Measurements from ENCODE around the gene PDE4DIP.
"Not testable (repeated sequence)": the region's sequence is repeated elsewhere in the genome, so short reads cannot be mapped to it uniquely, and the experiment has no call there.

PDE4DIP gene

GRCh38 chr1:148969126-148969525 is 124.9 kb downstream of the PDE4DIP start:
- not testable (repeated sequence) for DNase-seq (ENCODE audit: low read depth in 4 of 4, low spot score in 1 of 4)

DNA sequence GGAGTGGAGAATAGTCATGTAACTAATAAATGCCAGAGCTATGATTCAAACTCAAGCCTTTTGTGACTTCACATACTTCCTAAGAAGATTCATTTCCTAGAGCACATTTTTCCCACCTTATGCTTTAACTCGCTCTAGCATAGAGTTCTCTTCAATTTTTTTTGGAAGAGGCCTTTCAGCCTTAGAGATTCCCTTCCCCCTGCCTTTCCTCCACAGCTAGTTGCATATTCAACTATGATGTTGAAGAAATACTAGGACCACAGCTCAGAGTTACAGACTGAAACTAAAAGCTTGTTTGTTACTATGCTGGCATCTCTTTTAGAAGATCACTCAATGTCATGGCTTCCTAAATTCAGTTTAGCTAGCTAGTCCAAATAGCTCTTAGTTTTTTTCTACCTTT is 131.2 kb downstream of the PDE4DIP start:
- DNase-seq (ENCODE audit: low read depth in 4 of 4, low spot score in 1 of 4) = not testable (repeated sequence)

- not testable (repeated sequence) for DNase-seq (ENCODE audit: low read depth in 4 of 4, low spot score in 1 of 4)
These were observed 131.8 kb downstream of the PDE4DIP start for GRCh38 chr1:148975866-148976537.

- DNase-seq (ENCODE audit: low read depth in 4 of 4, low spot score in 1 of 4) = not testable (repeated sequence)
These were observed 133.6 kb downstream of the PDE4DIP start for GRCh38 chr1:148977785-148978184.

- DNase-seq (ENCODE audit: low read depth in 4 of 4, low spot score in 1 of 4) = not testable (repeated sequence)
These were observed 145.2 kb downstream of the PDE4DIP start for GRCh38 chr1:148989378-148989777.

DNA sequence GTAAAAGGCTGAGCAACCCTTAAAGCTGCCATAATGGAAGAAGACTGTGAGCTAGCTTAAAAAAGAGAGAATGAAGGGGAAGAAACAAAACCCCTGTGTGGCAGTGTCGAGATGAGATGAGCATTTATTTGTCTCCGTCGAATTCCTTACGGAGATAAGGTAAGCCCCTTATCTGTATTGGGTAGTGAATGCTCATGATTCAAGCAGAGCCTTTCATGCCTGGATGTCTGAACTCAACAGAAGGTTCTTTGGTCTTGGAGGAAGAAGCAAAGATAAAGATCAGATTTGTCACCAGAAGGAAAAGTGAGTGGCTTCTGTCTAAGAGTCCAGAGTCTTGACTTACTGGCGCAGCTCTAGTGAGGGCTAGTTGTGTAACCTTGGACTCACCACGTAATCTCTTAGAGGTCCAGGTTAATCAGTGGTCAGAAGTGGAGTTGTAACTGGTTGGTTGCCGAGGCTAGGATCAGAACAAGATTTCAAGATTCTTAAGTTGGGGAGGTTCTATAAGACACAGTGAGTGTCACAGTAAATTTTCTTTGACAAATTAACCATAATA is 146.1 kb downstream of the PDE4DIP start:
- DNase-seq (ENCODE audit: low read depth in 4 of 4, low spot score in 1 of 4) = not testable (repeated sequence)

- not testable (repeated sequence) for DNase-seq (ENCODE audit: low read depth in 4 of 4, low spot score in 1 of 4)
These were observed 147.6 kb downstream of the PDE4DIP start for GRCh38 chr1:148991818-148992217.

DNA sequence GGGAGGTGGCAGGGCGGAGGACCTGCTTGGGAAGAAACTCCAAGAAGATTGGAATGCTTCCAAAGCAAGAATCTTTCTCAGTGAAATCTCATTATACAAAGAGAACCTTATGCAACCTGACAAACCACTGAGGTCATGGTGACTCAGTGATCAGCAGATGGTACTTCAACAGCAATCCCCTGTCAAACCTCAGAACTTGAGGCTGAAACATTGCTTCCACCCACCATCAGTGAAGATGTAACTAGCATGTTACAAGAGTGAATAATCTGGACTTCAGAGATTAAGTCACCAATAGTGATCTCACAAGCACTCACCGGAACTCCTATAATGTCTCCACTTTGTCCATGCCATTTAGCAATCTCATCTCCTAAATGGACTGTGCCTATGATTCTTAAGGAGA is 148.1 kb downstream of the PDE4DIP start:
- not testable (repeated sequence) for DNase-seq (ENCODE audit: low read depth in 4 of 4, low spot score in 1 of 4)

DNA sequence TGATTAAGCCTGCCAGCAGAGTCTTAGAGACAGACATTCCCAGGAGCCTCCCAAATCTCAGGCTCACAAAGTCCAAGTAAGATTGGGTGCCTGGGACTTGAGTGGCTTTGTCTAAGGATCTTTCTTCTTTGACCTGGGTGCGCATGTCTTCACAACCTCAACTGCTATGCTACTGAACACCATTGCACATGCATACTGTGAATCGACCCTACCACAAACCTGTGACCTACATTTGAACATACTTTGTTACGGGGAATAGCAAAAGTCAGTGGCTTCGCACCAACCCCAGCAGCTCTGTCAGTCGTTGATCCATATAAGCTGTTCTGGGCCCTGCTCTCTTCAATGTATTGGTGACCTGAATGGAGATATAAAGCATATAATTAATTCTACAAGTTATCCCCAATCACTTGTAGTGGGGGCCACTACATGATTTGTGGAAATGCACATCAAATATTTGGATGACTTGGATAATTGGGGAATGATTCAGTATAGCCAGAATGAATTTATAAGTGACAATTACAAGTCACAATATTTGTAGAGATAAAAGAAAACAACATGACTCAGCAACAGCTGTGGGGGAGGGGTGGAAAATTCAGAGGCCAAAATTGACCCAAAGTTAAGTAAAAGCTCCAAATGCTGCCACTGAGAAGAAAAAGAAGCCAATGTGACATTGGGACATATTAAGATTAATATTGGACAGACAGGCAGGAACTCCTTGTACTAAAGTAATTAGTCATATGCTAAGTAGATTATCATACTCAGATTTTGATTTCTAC is 152.4 kb downstream of the PDE4DIP start:
- DNase-seq (ENCODE audit: low read depth in 4 of 4, low spot score in 1 of 4) = not testable (repeated sequence)

GRCh38 chr1:148997405-148997804 is 153.2 kb downstream of the PDE4DIP start:
- not testable (repeated sequence) for DNase-seq (ENCODE audit: low read depth in 4 of 4, low spot score in 1 of 4)

- not testable (repeated sequence) for DNase-seq (ENCODE audit: low read depth in 4 of 4, low spot score in 1 of 4)
These were observed 158.4 kb downstream of the PDE4DIP start for GRCh38 chr1:149002664-149003063.

DNA sequence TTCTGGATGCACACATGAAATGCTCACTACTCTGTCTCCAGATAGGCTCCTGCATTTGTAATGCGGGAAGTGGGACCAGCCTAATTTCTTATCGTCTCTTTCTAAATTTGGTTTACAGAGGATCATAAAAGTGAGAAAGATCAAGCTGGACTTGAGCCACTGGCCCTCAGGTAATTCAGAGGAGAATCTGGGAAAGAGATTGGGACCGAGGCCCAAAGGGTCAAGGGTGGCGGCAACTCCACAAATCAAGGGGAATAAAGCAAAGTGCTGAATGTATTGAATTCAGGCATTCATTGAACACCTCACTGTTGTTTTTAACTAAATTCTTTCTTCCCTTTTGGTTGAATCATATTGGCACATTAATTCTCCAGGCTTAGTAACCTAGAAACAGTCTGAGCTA is 164.1 kb downstream of the PDE4DIP start:
- not testable (repeated sequence) for DNase-seq (ENCODE audit: low read depth in 4 of 4, low spot score in 1 of 4)

GRCh38 chr1:149008769-149009168 is 164.5 kb downstream of the PDE4DIP start:
- not testable (repeated sequence) for DNase-seq (ENCODE audit: low read depth in 4 of 4, low spot score in 1 of 4)

DNA sequence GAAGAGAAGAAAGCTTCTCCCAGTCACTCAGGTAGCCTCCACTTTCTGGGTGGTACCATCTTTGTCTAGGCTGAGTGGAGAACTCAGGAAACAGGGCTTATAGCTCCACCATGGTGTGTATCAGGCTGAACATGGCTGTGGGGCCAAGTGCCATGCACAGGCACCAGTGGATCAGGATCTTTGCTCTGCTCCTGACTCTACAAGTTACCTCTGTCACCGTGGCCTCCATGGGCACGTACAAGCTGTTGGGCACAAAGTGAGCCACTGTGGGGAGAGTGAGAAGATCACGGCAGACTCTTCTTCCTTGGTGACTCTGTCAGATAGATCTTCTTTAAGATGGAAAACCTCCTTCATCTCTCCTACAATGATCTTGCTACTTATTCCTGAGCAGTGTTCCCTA is 165.5 kb downstream of the PDE4DIP start:
- not testable (repeated sequence) for DNase-seq (ENCODE audit: low read depth in 4 of 4, low spot score in 1 of 4)

DNA sequence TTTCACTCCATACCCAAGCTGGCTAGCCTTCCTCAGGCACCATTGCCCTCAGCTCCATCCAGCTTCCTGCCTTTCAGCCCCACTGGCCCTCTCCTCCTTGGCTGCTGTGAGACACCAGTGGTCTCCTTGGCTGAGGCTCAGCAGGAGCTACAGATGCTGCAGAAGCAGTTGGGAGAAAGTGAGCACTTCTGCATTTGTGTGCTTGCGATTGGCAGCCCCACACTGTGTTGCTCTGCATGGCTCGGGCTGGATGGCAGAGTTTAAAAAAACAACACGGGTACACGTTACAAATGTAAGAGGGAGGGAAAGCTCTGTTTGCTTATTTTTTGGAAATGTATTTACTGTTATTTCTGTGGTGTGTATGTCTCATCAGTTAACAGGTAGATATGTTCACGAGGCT is 168.4 kb downstream of the PDE4DIP start:
- not testable (repeated sequence) for DNase-seq (ENCODE audit: low read depth in 4 of 4, low spot score in 1 of 4)

DNA sequence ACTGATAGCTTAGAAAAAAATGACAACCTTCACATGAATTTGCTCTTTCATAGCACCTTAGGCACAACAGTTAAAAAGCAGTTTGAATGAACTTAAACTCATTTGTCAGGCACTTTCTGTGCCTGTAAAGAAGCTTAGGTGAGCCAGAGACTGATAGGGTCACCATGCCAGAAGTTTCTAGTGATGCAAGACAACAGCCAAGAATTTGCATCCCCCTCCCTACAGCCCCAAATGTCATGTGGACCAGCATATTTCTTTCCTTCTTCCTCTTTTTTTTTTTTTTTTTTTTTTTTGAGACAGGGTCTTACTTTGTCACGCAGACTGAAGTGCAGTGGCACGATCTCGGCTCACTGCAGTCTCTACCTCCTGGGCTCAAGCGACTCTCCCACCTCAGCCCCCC is 169.3 kb downstream of the PDE4DIP start:
- DNase-seq (ENCODE audit: low read depth in 4 of 4, low spot score in 1 of 4) = not testable (repeated sequence)

DNA sequence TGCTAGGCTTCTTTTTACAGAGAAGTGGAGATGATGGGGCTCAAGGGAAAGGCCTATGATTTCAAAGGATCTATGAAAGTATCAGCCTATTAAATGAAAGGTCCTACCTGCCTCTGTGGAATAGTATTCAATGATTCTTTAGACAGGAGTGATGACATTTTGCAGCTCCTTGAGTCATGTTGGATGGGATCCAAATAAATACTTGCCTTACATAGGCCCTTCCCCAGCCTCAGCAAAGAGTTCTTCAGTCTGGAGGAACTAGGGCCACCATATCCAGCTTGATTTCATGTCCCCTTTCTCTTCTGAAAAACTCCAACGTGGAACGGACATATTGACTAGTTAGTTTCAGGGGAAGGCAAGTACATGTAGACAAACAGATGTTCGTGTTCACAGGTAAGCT is 171.3 kb downstream of the PDE4DIP start:
- DNase-seq (ENCODE audit: low read depth in 4 of 4, low spot score in 1 of 4) = not testable (repeated sequence)

DNA sequence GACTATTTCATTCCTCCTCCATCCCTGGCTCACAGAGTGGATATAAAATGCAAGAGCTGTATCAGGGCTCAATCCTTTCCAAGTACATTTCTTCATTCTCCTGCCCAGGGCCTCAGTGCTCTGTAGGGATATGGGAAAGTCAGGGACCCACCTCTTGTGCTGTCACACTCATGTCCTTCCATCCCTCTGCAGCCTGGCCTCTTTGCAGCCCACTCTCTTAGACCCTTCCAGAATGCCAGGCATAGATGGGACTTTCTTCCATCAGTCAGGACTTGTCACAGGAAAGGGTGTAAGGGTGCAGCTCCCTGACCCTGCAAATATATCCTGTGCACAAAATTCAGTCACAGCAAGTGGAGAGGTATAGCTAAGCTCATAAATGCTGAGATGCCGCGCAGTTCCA is 172.4 kb downstream of the PDE4DIP start:
- DNase-seq (ENCODE audit: low read depth in 4 of 4, low spot score in 1 of 4) = not testable (repeated sequence)

DNA sequence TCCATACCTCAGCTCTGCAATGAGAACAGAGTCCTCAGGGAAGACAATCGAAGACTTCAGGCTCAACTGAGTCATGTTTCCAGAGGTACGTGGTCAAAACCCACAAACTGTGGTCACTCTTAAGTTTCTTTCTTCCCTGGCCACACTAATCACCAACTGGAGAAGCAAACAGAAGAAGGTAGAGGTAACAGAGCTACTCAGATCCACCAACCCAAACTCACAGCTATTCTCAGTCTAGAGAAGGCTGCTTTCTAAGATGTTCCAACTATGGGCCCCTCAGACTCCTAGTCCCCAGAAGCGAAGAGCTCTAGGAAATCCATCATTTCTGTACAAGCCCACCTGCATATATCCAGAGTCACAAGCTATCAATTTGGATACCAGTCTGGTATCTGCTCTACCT is 174.3 kb downstream of the PDE4DIP start:
- DNase-seq (ENCODE audit: low read depth in 4 of 4, low spot score in 1 of 4) = not testable (repeated sequence)

DNA sequence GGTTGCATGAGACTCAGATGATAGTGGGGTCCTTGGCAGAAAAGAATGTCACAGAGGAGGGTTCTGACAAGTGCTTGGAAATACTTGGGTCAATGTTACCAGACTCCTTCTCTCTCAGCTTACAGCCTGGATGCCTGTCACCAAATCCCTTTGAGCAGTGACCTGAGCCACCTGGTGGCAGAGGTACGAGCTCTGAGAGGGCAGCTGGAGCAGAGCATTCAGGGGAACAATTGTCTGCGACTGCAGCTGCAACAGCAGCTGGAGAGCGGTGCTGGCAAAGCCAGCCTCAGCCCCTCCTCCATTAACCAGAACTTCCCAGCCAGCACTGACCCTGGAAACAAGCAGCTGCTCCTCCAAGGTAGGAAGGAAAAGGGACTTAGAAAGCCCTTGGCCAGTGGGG is 180.1 kb downstream of the PDE4DIP start:
- not testable (repeated sequence) for DNase-seq (ENCODE audit: low read depth in 4 of 4, low spot score in 1 of 4)

- not testable (repeated sequence) for DNase-seq (ENCODE audit: low read depth in 4 of 4, low spot score in 1 of 4)
These were observed 189.7 kb downstream of the PDE4DIP start for GRCh38 chr1:149033916-149034315.

DNA sequence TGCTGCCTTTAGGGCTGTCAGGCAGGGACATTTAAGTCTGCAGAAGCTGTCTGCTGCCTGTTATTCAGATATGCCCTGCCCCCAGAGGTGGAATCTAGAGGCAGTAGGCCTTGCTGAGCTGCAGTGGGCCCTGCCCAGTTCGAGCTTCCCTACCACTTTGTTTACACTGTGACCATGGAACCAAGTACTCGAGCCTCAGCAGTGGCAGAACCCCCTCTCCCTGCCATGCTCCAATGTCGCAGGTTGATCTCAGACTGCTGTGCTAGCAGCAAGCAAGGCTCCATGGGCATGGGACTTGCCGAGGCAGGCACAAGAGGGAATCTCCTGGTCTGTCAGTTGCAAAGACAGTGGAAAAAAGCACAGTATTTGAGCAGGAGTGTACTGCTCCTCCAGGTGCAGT is 198.8 kb downstream of the PDE4DIP start:
- DNase-seq (ENCODE audit: low read depth in 4 of 4, low spot score in 1 of 4) = not testable (repeated sequence)

All from stimulated activated CD4-positive, alpha-beta T cell treated with anti-CD3 and anti-CD28 coated beads, Interleukin-1b, Interleukin-23, amount 100 ng/mL, for 24 hours (primary cell).